HepG2 (cell line): ENCODE results near the gene FNDC10. TPM values are rescaled to one million over a fixed set of nuclear protein-coding genes. Genes with fewer than 3 reads are reported as not detected.

Experiments
- ATRX ChIP-seq: sonication (generic); formaldehyde crosslinking; IDR thresholded peaks from 2 replicates; pipeline ENCODE4 v1.4.0; 2020; ENCODE audit warnings: missing genetic modification reagents, borderline replicate concordance
- GTF3A ChIP-seq: sonication (generic); formaldehyde crosslinking; conservative IDR thresholded peaks from 2 replicates; pipeline ENCODE4 v1.4.0; 2020; ENCODE audit warnings: mild to moderate bottlenecking, missing genetic modification reagents
- HNRNPH1 ChIP-seq: fragments of 200-400 bp; formaldehyde crosslinking; optimal IDR thresholded peaks from 2 replicates; pipeline ENCODE3; 2017; ENCODE audit warnings: mild to moderate bottlenecking, low read depth, low read length
- IRF2 ChIP-seq: IDR thresholded peaks from 2 replicates; pipeline ENCODE4 v1.6.1; 2018; ENCODE audit warnings: missing genetic modification reagents, missing compliant biosample characterization
- NFYB ChIP-seq: sonication (generic); formaldehyde crosslinking; IDR thresholded peaks from 2 replicates; pipeline ENCODE4 v1.4.0; 2020; ENCODE audit warnings: missing genetic modification reagents
- SNAI1 ChIP-seq: sonication (generic); formaldehyde crosslinking; IDR thresholded peaks from 2 replicates; pipeline ENCODE4 v1.5.0; 2020; ENCODE audit warnings: mild to moderate bottlenecking, missing genetic modification reagents, borderline replicate concordance
- SNRNP70 ChIP-seq: fragments of 200-400 bp; formaldehyde crosslinking; IDR thresholded peaks from 2 replicates; pipeline ENCODE4 v1.6.1; 2017; ENCODE audit warnings: mild to moderate bottlenecking, low read depth, low read length, moderate library complexity
- TBX2 ChIP-seq: sonication (generic); formaldehyde crosslinking; IDR thresholded peaks from 2 replicates; pipeline ENCODE4 v1.5.0; 2020; ENCODE audit warnings: missing genetic modification reagents, mild to moderate bottlenecking, borderline replicate concordance
- ZNF207 ChIP-seq: fragments of 450-650 bp; IDR thresholded peaks from 2 replicates; pipeline ENCODE4 v1.6.1; 2016; ENCODE audit warnings: antibody characterized with exemption, borderline replicate concordance
- ZNF343 ChIP-seq: sonication (generic); formaldehyde crosslinking; IDR thresholded peaks from 2 replicates; pipeline ENCODE4 v1.4.0; 2020; ENCODE audit warnings: mild to moderate bottlenecking, missing genetic modification reagents
- ZNF510 ChIP-seq: sonication (generic); formaldehyde crosslinking; IDR thresholded peaks from 2 replicates; pipeline ENCODE4 v1.4.0; 2020; ENCODE audit warnings: low read depth, mild to moderate bottlenecking, missing genetic modification reagents
- ZNF543 ChIP-seq: sonication (generic); formaldehyde crosslinking; IDR thresholded peaks from 2 replicates; pipeline ENCODE4 v1.4.0; 2020; ENCODE audit warnings: mild to moderate bottlenecking, missing genetic modification reagents
- ZNF574 ChIP-seq: sonication (generic); formaldehyde crosslinking; IDR thresholded peaks from 2 replicates; pipeline ENCODE4 v1.4.0; 2020; ENCODE audit warnings: missing genetic modification reagents
- ZNF605 ChIP-seq: sonication (generic); formaldehyde crosslinking; IDR thresholded peaks from 2 replicates; pipeline ENCODE4 v1.8.0; 2022; ENCODE audit warnings: mild to moderate bottlenecking, missing genetic modification reagents
- ZNF792 ChIP-seq: IDR thresholded peaks from 2 replicates; pipeline ENCODE4 v1.6.1; 2016
- polyA plus RNA-seq, 8 experiments: library from polyadenylated mRNA; depleted of rRNA in 3 of 8; stranded (reverse) in 7 of 8; unstranded in 1 of 8; fragments of >200 nt; fragmentation: Illumina TruSeq in 4 of 8; extraction: Trizol in 4 of 8; gene quantifications; 2 replicates each; pipeline versions ENCODE4 v1.2.1 to v1.2.3, GENCODE V29; 2011 to 2016; ENCODE audit warnings: low read depth in 4 of 8, missing spikeins in 1 of 8, mixed read lengths in 1 of 8; ENCODE audit not compliant: insufficient read depth in 1 of 8
- total RNA-seq, 5 experiments: library from RNA; depleted of rRNA; stranded (reverse); fragments of >200 nt; fragmentation: Illumina TruSeq; extraction: Trizol; gene quantifications; 2 replicates each; pipeline ENCODE4 v1.2.3, GENCODE V29; 2016; ENCODE audit warnings: low read depth in 1 of 5
- TF ChIP-seq, protein P1 (sequence below): sonication (generic); formaldehyde crosslinking; IDR thresholded peaks from 2 replicates; pipeline ENCODE4 v1.4.0; 2020; ENCODE audit warnings: mild to moderate bottlenecking, missing genetic modification reagents
- TF ChIP-seq, protein P2 (sequence below): sonication (generic); formaldehyde crosslinking; IDR thresholded peaks from 2 replicates; pipeline ENCODE4 v1.4.0; 2020; ENCODE audit warnings: missing genetic modification reagents, borderline replicate concordance

FNDC10 gene
- total and polyA plus RNA-seq, 2 of the 13 experiments (the other 11 are each of a cell fraction or from before 2014, with no cell fraction given): 2.2 to 2.5 TPM

GRCh38 chr1:1574721-1575537 lies 25.0 kb downstream of the FNDC10 start, which contains the start of gene SSU72 (continued):
- TF ChIP-seq, protein P1, sequence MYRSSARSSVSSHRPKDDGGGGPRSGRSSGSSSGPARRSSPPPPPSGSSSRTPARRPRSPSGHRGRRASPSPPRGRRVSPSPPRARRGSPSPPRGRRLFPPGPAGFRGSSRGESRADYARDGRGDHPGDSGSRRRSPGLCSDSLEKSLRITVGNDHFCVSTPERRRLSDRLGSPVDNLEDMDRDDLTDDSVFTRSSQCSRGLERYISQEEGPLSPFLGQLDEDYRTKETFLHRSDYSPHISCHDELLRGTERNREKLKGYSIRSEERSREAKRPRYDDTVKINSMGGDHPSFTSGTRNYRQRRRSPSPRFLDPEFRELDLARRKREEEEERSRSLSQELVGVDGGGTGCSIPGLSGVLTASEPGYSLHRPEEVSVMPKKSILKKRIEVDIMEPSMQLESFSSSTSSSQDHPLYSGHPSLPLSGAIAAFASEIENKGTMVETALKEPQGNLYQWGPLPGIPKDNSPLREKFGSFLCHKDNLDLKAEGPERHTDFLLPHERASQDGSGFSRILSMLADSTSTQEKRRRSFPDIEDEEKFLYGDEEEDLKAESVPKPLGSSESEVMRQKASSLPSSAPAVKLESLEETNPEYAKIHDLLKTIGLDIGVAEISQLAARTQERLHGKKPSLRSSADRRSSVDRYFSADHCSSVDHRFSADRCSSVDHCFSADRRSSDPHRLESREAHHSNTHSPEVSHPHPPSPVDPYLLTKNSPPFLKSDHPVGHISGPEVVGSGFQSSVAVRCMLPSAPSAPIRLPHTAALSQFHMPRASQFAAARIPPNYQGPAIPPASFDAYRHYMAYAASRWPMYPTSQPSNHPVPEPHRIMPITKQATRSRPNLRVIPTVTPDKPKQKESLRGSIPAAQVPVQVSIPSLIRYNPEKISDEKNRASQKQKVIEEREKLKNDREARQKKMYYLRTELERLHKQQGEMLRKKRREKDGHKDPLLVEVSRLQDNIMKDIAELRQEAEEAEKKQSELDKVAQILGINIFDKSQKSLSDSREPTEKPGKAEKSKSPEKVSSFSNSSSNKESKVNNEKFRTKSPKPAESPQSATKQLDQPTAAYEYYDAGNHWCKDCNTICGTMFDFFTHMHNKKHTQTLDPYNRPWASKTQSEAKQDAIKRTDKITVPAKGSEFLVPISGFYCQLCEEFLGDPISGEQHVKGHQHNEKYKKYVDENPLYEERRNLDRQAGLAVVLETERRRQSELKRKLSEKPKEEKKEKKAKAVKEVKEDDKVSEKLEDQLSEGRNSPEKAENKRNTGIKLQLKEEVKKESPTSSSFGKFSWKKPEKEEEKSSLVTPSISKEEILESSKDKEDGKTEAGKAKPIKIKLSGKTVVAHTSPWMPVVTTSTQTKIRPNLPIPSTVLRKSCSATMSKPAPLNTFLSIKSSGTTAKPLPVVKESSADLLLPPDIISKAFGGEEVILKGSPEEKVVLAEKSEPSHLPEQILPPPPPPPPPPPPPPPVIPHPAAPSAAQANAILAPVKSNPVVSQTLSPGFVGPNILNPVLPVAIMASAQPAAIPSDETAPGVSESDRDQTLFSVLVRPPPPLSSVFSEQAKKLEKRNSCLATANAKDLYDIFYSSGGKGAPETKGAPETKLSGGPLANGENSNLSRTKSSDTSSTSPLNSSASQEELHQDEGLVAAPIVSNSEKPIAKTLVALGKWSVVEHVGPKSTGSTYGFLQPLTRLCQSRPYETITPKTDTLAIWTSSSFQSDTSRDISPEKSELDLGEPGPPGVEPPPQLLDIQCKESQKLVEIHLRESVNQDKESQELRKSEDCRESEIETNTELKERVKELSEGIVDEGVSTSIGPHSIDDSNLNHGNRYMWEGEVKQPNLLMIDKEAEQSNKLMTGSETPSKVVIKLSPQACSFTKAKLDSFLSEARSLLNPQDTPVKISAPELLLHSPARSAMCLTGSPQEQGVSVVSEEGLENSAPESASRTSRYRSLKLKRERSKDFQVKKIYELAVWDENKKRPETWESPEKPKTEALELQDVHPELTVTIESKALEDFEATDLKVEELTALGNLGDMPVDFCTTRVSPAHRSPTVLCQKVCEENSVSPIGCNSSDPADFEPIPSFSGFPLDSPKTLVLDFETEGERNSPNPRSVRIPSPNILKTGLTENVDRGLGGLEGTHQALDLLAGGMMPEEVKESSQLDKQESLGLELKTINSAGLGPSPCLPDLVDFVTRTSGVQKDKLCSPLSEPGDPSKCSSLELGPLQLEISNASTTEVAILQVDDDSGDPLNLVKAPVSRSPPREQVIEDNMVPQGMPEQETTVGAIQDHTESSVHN: no peak
- TF ChIP-seq GTF3A (no peak), ZNF605 (CRISPR knock-in tag) (no peak), ZNF792 (CRISPR knock-in tag) (peak; percentile 27; the same call in 1 of the 2 replicates), ZNF543 (CRISPR knock-in tag) (no peak), IRF2 (CRISPR knock-in tag) (peak; percentile 35; the same call in 1 of the 2 replicates), ATRX (CRISPR knock-in tag) (no peak), ZNF510 (no peak), TBX2 (CRISPR knock-in tag) (no peak), HNRNPH1 (no peak), SNAI1 (CRISPR knock-in tag) (no peak; the same call in 1 of the 2 replicates), ZNF574 (peak; percentile 86), ZNF343 (CRISPR knock-in tag) (no peak; the same call in 1 of the 2 replicates), SNRNP70 (no peak), NFYB (peak; percentile 20; the same call in 1 of the 2 replicates), ZNF207 (no peak)
- TF ChIP-seq, protein P2, sequence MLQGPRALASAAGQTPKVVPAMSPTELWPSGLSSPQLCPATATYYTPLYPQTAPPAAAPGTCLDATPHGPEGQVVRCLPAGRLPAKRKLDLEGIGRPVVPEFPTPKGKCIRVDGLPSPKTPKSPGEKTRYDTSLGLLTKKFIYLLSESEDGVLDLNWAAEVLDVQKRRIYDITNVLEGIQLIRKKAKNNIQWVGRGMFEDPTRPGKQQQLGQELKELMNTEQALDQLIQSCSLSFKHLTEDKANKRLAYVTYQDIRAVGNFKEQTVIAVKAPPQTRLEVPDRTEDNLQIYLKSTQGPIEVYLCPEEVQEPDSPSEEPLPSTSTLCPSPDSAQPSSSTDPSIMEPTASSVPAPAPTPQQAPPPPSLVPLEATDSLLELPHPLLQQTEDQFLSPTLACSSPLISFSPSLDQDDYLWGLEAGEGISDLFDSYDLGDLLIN (CRISPR knock-in tag): no peak
